Amniotic stem cell (primary cell): ENCODE results near the gene COX6B1.
A peak's percentile ranks its signal among the peaks of the same experiment; 100 is the strongest.
"Not testable (repeated sequence)": the region's sequence is repeated elsewhere in the genome, so short reads cannot be mapped to it uniquely, and the experiment has no call there.

Source experiments
- DNase-seq: peaks from one replicate; lab custom pipeline; 2025; lab: John Stamatoyannopoulos, UW

Gene COX6B1

DNA sequence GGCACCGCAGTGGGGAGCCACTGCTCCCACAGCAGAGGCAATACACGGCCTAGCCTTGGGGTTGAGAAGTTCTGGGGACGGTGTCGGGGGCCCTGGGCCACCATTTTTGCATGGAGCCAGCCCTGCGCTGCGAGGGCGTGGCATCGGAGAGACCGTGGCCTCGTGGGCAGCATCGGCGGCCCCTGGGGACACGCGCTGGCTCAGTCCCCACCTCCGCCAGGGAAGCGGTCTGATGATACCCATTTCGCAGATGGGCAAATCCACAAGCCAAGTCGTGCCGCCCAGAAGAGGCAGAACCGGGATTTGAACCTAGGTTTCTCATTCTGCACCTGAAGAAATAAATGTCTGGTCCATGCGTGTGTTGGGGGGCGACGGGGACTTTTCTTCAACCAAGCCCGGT is 17.0 kb downstream of the COX6B1 start:
- DNase-seq: no peak

DNA sequence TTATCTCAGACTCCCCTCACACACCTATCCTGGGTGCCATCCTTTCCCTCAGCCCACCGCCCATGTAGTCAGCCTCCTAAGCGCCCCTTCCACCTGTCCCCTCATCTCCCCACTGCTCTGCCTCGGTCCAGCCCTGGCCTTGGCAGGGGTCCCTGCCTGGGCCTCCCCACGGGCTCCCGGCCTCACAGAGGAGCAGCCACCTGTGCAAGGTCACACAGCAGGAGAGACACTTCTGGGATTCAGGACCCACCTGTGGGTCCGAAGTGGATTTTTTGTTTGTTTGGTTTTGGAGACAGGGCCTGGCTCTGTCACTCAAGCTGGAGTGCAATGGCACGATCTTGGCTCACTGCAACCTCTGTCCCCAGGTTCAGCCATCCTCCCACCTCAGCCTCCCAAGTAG is 17.5 kb downstream of the COX6B1 start:
- DNase-seq: no peak

DNA sequence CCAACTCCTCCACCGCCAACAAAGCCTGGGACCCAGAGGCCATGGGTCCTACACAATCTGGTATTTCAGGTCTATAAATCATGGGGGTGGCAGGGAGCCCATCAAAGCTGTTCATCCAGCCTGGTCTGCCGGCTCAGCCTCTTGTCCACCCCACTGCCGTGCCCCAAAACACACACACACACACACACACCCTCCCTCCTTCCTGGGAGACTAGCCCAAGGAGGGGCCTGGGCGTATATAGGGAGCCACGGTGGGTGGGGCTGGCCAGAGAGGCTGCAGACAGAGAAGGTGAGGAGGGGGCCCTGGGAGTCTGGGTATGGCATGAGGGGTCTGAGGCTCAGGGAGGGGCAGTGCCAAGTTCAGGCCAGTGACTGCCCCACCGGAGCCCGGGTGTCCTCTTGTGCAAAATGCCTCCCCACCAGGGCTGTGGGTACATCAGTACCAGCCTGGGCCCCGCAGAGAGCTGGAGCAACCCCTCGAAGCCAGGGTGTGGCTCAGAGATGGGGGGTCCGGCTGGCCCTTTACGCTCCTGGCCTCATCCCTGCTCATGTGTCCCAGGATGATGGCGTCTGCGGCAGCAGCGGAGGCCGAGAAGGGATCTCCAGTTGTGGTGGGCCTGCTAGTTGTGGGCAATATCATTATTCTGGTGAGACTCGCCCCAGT is 18.3 kb downstream of the COX6B1 start, which contains the start of gene UPK1A:
Gene UPK1A, plus strand, starts transcription at position 267 of the 663 bp plus-strand sequence. Its CDS starts 296 bp downstream, at position 563.
- no peak for DNase-seq

DNA sequence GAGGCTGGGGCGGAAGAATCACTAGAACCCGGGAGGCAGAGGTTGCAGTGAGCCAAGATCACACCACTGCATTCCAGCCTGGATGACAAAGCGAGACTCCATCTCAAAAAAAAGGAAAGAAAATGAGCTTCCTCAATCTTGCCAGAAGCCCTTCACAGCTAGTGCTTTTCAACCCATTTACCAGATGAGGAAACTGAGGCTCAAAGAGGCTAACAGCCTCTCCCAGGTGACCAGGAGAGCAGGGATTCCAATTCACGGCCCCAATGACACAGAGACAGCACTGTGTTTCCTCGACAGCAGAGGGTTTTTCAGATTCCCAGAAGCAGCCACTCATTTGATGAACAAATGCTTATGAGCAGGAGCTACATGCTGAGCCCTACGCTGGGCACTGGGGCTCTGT is 21.4 kb downstream of the COX6B1 start:
- DNase-seq: no peak

DNA sequence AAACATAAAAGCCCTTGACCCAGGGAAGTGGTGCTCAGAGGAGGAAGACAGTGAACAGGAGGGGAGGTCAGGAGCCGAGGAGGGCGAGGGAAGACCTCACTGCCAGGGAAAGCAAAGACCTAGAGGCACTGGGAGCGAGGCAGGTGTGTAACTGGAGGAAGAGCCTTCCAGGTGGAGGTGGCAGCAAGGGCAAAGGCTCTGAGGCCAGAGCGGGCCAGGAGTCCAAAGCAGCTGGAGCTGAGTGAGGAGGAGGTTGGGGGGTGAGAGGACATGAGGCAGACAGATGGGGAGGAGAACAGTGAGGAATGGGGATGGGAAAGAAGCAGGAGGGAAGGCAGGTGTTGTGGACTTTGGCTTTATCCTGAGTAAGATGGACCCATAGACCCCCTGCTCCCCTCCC is 21.9 kb downstream of the COX6B1 start:
- no peak for DNase-seq

DNA sequence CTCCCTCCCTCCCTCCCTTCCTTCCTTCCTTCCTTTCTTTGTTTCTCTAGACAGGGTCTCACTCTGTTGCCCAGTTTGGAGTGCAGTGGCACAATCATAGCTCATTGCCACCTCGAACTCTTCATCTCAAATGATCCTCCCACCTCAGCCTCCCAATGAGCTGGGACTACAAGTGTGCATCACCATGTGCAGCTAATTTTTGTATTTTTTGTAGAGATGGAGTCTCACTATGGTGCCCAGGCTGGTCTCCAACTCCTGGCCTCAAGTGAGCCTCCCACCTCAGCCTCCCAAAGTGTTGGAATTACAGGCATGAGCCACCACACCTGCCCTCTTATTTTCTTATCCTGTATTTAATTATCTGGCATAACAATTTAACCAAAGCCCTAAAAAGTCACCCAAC is 22.6 kb downstream of the COX6B1 start:
- no peak for DNase-seq

DNA sequence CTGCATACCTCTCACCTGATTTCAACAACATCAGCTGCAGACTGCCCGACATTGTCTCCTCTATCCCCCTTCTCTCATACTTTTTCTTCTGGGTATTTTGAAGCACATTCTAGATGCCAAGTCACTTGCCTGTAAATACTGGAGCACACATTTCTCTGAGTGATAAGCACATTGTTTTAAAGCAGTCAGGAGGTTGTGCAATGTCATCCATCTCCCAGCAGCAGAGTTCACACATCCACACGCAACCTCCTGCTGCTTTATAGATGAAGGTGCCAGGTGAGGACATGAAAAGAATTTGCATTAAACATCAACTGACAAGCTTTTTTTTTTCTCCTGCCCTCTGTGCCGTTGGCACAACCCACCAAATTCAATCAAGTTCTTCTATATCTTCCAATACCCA is 23.7 kb downstream of the COX6B1 start:
- no peak for DNase-seq

DNA sequence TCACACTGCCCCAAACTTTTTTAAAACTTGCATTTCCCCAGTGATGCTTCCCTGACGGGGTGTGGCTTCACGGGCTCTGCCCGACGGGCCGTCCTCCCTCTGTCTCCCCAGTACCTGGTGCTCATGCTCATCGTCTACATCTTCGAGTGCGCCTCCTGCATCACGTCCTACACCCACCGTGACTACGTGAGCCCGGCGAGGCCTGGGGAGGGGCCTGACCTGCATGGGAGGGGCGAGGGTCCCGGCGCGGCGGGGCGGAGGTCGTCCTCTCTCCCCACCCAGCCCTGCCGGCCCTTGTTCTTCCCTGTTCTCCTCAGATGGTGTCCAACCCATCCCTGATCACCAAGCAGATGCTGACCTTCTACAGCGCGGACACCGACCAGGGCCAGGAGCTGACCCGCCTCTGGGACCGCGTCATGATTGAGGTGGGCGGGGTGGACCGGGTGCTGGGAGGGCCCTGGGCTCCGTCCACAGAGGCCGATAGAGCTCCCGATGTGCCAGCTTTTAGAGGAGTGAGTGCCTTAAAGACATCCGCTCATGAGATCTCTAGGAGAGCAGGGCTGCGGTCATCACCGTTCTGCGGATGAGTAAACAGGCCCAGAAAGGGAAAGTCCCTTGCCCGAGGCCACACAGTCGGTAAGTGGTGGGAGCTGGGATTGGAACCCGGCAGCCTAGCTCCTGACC is 25.1 kb downstream of the COX6B1 start:
- DNase-seq: peak; percentile 55

DNA sequence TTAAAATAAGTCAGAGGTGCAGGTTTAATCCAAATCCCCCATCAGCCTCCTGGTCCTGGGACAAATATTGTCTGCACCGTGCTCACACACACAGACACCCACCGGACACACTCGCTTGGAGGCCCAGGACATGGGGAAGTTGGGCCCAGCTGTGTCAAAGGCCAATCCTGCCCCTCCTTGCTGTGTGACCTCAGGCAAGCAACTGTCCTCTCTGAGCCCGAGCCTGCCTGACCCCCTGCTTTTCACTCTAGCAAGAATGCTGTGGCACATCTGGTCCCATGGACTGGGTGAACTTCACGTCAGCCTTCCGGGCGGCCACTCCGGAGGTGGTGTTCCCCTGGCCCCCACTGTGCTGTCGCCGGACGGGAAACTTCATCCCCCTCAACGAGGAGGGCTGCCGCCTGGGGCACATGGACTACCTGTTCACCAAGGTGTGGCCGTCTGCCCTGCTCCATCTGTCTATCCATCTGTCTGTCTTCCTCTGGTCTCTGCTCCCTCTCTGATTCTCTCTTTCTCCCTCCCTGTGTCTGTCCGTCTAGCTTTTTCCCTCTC is 27.5 kb downstream of the COX6B1 start:
- no peak for DNase-seq

DNA sequence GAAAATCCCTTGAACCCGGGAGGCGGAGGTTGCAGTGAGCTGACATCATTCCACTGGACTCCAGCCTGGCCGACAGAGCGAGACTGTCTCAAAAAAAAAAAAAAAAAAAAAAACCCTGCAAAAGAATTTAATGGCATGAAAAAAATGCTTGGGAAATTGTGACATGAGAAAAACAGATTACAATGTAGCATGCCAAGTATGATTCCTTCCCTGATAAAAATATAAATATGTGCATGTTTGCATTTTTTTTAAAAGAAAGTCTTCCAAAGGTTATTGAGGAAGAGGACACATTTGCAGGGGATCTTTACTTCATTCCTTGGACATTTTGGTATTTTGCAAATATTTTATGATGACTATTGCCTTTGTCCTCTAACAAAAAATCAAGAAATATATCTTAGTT is 41.7 kb downstream of the COX6B1 start:
- DNase-seq: no peak

DNA sequence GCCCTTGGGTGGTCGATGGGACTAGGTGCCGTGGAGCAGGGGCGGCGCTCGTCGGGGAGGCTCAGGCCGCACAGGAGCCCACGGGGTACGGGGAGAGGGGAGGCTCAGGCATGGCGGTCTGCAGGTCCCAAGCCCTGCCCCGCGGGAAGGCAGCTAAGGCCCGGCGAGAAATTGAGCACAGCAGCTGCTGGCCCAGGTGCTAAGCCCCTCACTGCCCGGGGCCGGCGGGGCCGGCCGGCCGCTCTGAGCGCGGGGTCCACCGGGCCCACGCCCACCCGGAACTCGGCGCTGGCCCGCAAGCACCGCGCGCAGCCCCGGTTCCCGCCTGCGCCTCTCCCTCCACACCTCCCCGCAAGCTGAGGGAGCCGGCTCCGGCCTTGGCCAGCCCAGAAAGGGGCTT is 43.0 kb downstream of the COX6B1 start:
- DNase-seq: not testable (repeated sequence)

DNA sequence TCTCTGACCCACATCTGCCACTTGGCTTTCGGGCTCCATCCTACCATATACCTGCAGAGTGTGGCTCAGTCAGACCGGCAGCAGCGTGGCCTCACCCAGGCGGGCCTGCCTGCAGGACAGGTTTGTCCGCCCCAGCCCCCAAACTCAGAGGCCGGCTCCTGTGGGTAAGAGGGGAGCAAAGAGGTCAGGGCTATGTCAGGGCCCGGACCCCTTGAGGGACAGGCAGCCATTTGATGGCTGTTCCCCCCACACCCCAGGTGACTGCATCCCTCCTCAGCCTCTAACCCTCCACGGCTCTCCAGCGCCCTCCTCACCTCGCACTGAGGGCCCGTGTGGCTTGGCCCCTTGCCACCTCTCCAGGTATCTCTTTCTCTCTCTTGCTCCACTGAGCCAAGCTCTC is 43.9 kb downstream of the COX6B1 start:
- no peak for DNase-seq

DNA sequence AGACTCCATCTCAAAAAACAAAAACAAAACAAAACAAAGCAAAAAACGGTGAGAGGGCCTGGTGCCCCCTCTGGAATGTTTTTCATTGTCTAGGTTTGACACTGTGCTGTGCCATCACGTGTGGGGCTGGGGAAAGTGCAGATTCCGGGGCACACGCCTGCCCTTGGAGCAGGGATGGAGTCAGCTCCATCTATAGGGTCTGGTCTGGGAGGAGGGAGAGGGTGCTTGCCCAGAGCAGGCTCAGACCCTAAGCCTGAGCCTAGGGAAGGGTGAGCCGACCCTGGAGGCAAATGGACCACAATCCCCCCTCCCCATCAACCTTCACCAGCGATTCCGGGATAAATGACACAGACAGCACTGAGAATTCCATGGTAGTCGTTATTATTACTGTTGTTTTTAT is 45.3 kb downstream of the COX6B1 start:
- DNase-seq: no peak

DNA sequence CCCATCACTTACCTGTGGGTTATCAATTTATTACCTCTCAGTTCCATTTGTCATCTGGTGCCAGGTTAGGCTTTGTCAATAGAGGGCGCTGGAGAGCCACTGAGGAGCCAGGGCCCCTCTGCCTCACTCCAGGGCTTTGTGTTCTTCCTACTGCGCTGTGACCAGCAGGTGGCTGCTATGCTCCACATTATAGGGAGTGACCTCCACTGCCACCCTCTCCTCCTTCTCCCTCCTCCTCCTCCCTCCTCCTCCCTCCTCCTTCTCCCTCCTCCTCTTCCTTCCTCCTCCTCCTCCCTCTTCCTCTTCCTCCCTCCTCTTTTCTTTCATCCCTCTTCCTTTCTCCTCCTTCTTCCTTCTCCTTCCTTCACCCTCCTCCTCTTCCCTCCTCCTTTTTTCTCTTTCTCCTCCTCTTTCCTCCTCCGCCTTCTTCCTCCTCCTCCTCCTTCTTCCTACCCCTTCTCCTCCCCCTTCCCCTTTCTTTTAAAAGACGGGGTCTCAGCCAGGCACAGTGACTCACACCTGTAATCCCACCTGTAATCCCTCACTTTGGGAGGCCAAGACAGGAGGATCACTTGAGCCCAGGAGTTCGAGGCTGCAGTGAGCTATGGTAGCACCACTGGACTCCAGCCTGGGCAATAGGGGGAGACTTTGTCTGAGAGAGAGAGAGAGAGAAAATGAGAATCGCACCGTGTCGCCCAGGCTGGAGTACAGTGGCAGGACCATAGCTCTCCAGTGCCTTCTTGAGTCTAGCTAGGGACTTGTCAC is 45.9 kb downstream of the COX6B1 start:
- DNase-seq: peak; percentile 89

DNA sequence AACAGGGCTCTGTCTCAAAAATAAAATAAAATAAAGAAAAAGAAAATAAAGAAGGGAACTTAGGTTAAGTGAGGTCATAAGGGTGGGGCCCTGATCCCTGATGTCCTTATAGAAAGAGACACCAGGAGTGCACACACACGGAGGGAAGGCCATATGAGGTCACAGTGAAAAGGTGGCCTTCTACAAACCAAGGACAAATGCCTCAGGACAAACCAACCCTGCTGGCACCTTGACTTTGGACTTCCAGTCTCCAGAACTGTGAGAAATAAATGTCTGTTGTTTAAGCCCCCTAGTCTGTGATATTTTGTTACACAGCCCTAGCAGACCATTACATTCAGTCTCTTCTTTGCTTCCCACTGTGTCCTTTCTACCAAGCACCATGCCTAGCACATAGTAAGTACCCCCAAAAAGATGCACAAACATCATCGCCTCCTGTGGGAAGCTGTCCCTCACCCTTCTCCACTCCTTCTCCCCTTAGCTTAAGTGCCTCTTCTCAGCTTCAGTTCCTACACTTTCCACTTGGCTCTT is 47.8 kb downstream of the COX6B1 start:
- no peak for DNase-seq

DNA sequence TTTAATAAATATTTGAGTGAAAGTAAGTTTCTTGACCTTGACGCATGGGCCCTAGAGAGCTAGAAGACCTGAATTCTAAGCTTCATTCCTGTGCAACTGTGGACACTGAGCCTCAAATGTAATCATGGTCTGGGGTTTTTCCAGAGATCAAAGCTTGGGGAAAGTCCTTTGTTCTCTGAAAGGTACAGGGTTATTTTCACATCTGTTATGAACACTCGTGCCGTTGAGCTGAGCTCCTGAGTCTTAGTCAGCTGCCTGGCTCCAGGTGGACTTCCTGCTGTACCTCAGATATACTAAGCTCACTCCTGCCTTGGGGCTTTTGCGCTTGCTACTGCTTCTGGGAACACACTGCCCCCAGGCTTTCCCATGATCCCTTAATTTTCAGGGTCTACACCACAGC is 48.7 kb downstream of the COX6B1 start:
- no peak for DNase-seq

DNA sequence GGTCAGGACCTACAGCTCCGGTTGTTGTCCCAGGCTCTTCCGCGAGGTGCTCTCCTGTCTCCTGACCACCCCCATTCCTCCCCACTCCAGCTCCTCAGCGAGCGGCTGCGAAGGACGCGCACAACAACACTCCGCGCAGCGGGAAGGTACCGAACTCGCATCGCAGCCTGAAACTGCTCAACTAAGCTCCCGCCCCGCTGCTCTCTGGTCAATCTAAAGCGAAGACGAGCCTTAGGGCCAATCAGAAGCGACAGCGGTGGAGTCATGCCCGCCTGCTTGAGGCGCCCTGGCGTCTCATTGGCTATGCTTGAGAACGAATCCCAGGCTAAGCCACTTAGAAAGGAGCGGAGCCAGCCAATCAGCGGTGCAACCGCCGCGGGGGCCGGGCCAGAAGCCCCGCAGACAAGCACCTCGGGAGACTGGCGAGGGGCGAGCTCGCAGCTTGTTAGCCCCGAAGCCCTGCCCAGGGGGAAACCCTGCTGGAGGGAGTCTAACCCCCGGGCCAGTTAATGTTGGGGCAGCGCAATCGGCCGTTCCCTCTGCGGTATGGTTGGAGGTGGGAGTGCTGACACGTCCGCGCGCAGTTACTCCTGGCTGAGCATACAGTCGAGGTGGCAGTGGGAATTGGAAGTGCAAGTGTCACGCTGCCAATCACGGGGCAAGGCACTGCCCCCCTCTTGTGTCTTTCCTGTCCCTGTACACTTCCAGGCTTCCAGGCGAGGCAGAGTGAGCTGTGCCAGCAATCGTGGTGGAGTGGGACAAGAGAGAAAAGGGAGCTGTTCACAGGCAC is 54.3 kb downstream of the COX6B1 start:
- DNase-seq: peak; percentile 86

DNA sequence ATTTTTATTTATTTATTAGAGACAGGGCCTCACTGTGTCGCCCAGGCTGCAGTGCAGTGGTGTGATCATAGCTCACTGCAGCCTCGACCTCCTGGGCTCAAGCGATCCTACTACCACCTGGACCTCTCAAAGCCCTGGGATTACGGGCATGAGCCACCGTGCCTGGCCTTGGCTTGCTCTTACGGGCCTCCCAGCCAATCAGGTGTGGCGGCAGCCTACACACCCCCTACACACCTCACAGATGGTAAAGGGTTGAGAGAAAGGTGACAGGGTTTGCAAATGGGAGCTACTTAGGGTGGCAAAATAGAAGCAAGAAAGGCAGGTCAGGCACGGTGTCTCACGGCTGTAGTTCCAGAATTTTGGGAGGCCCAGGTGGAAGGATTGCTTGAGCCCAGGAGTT is 55.2 kb downstream of the COX6B1 start:
- DNase-seq: no peak

DNA sequence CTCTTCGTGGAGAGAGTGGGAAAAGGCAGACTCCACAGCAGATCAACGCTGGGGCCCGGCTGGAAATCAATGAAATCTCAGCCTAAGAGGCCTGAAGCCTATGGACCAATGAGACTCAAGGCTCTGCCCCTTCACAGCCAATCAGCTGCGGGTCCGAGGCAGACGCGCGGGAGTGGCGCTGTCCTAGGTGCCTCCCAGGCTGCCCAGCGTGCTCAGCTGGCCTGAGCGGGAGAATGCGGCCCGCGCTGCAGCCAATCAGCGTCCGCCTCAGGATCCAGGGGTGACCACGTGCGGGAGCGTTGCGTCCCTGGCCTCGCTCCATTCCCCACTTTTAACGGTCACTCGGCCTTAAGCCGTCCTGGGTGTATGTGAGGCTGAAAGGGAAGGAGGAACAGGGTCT is 56.1 kb downstream of the COX6B1 start, which contains the start of gene ZBTB32:
Gene ZBTB32, plus strand, starts transcription at position 341 of the 400 bp plus-strand sequence. CDS start 10,069 bp downstream, outside the sequence.
- no peak for DNase-seq
